HK-2 (cell line): ENCODE measurements around the gene HOXC4.
A peak's percentile ranks its signal among the peaks of the same experiment; 100 is the strongest.
"Not testable (repeated sequence)": the region's sequence is repeated elsewhere in the genome, so short reads cannot be mapped to it uniquely, and the experiment has no call there.

Experiments used
- DNase-seq: peaks from one replicate; pipeline ENCODE4 v3.0.0-alpha.2; 2018; ENCODE audit not compliant: unreplicated experiment

The HOXC4 gene

GRCh38 chr12:54055552-54055951 lies 1.9 kb downstream of the HOXC4 start:
- no peak for DNase-seq

- no peak for DNase-seq
Measured at GRCh38 chr12:54056110-54056509, 2.5 kb downstream of the HOXC4 start.

- DNase-seq: no peak
Measured at GRCh38 chr12:54058128-54058768, 4.6 kb downstream of the HOXC4 start.

- no peak for DNase-seq
Measured at GRCh38 chr12:54059668-54060067, 6.0 kb downstream of the HOXC4 start.

GRCh38 chr12:54060174-54060974 lies 6.7 kb downstream of the HOXC4 start:
- DNase-seq: no peak

- DNase-seq: no peak
Measured at GRCh38 chr12:54060975-54061778, 7.5 kb downstream of the HOXC4 start.

GRCh38 chr12:54065677-54066076 lies 12.0 kb downstream of the HOXC4 start:
- no peak for DNase-seq

- DNase-seq: no peak
Measured at GRCh38 chr12:54066408-54066807, 12.8 kb downstream of the HOXC4 start.

GRCh38 chr12:54068418-54069070 lies 14.9 kb downstream of the HOXC4 start:
- no peak for DNase-seq

- DNase-seq: no peak
Measured at GRCh38 chr12:54071942-54072341, 18.3 kb downstream of the HOXC4 start.

GRCh38 chr12:54074308-54074707 lies 20.7 kb downstream of the HOXC4 start:
- no peak for DNase-seq

GRCh38 chr12:54075409-54075808 lies 21.8 kb downstream of the HOXC4 start:
- no peak for DNase-seq

- DNase-seq: no peak
Measured at GRCh38 chr12:54075974-54076373, 22.3 kb downstream of the HOXC4 start.

GRCh38 chr12:54077843-54078242 lies 24.2 kb downstream of the HOXC4 start:
- not testable (repeated sequence) for DNase-seq

- DNase-seq: not testable (repeated sequence)
Measured at GRCh38 chr12:54079115-54079514, 25.5 kb downstream of the HOXC4 start.

- DNase-seq: not testable (repeated sequence)
Measured at GRCh38 chr12:54080008-54080924, 26.6 kb downstream of the HOXC4 start.

- not testable (repeated sequence) for DNase-seq
Measured at GRCh38 chr12:54081053-54081514, 27.4 kb downstream of the HOXC4 start.

- DNase-seq: not testable (repeated sequence)
Measured at GRCh38 chr12:54081581-54082396, 28.2 kb downstream of the HOXC4 start.

GRCh38 chr12:54082397-54082892 lies 28.8 kb downstream of the HOXC4 start:
- DNase-seq: peak; percentile 5

GRCh38 chr12:54088011-54088410 lies 34.4 kb downstream of the HOXC4 start:
- not testable (repeated sequence) for DNase-seq
